ENCODE data around the gene SLC10A7. TPM values are rescaled to one million over a fixed set of nuclear protein-coding genes. Genes with fewer than 3 reads are reported as not detected.

Gene SLC10A7, protein sequence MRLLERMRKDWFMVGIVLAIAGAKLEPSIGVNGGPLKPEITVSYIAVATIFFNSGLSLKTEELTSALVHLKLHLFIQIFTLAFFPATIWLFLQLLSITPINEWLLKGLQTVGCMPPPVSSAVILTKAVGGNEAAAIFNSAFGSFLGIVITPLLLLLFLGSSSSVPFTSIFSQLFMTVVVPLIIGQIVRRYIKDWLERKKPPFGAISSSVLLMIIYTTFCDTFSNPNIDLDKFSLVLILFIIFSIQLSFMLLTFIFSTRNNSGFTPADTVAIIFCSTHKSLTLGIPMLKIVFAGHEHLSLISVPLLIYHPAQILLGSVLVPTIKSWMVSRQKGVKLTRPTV
- total RNA-seq (2022; extraction: Qiagen RNA extraction) = 1.8 to 2.8 TPM (median 2.1 TPM) in 5 replicates

DNA sequence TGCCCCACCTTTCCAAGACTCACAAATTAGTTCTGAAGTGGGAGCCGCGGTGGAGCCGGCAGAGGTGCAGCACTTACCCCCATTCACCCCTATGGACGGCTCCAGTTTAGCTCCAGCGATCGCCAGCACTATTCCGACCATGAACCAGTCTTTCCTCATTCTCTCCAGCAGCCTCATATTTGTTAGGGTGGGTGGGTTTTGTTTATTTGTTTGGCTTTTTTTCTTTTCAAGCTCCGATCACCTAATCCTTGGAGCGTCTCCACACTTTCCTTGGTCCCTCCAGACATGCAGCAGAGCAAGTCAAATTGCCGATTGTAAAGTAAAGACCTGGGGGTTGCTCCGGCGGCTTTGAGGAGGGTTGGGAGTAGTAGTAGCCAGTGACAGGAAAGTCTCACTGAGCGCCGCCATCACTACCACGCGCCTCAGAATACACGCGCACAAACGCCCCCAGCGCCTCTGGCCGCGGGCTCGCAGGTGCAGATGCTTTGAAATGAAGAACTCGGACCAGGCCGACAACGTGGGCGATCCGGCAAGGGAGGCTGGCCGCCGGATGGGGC, at the start of gene SLC10A7:
TSS of gene SLC10A7 (minus strand) at position 400 of the 557 bp plus-strand sequence. CDS start at position 177, 223 bp downstream.

DNA sequence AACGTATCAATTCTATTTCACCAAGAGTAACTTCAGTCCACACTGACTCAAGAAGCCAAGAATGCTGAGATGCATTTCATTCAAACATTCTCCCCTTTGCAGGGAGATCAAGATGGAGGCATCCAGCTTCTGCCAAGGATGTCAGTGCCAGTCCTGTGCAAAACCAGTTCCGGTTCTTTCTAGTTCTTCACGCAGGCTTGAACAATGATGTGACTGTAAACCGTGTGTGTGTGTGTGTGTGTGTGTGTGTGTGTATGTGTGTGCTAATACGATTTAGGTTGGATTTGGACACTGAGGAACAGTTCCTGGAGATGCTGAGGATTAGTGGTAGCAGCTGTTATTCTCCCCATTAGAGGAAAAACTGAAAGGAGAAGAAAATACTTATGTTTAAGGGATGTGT, 307.5 kb downstream of the SLC10A7 start, which contains the start of gene REELD1:
TSS of gene REELD1 (plus strand) at position 301 of the 400 bp plus-strand sequence. CDS start 2,415 bp downstream, outside the sequence.

Other genes with a start within 250 kb of the SLC10A7 start
- gene POU4F2, start 117.0 kb upstream of the SLC10A7 start, total RNA-seq (2022; extraction: Qiagen RNA extraction) = not detected in 5 replicates

All from A549 treated with Mapracorat at 1 μM for 4 hours (cell line).